GM21717 (cell line): ENCODE data around the gene CSMD2.

Experiments used
- ATAC-seq: cut with Tn5 transposase; IDR thresholded peaks from one replicate; pipeline ENCODE4 v1.9.1; 2021; ENCODE audit warnings: mild to moderate bottlenecking, moderate library complexity; ENCODE audit not compliant: unreplicated experiment

The CSMD2 gene

GRCh38 chr1:33703464-33703863 is 461.6 kb downstream of the CSMD2 start:
- ATAC-seq: no peak

- ATAC-seq: no peak
Observed at GRCh38 chr1:33698361-33699035, 466.5 kb downstream of the CSMD2 start.

- ATAC-seq: no peak
Observed at GRCh38 chr1:33697816-33698215, 467.2 kb downstream of the CSMD2 start.

- ATAC-seq: no peak
Observed at GRCh38 chr1:33696962-33697361, 468.1 kb downstream of the CSMD2 start.

GRCh38 chr1:33696311-33696710 is 468.7 kb downstream of the CSMD2 start:
- no peak for ATAC-seq

- ATAC-seq: no peak
Observed at GRCh38 chr1:33692206-33693188, 472.5 kb downstream of the CSMD2 start.

- ATAC-seq: no peak
Observed at GRCh38 chr1:33687000-33687399, 478.0 kb downstream of the CSMD2 start.

GRCh38 chr1:33686551-33686950 is 478.5 kb downstream of the CSMD2 start:
- ATAC-seq: no peak

GRCh38 chr1:33685256-33685655 is 479.8 kb downstream of the CSMD2 start:
- ATAC-seq: no peak

- no peak for ATAC-seq
Observed at GRCh38 chr1:33684396-33685179, 480.4 kb downstream of the CSMD2 start.

GRCh38 chr1:33683913-33684312 is 481.1 kb downstream of the CSMD2 start:
- no peak for ATAC-seq

GRCh38 chr1:33682371-33682770 is 482.7 kb downstream of the CSMD2 start:
- ATAC-seq: no peak

- no peak for ATAC-seq
Observed at GRCh38 chr1:33680281-33680840, 484.7 kb downstream of the CSMD2 start.

GRCh38 chr1:33670567-33670966 is 494.5 kb downstream of the CSMD2 start:
- no peak for ATAC-seq

- ATAC-seq: no peak
Observed at GRCh38 chr1:33668695-33669094, 496.3 kb downstream of the CSMD2 start.

- ATAC-seq: no peak
Observed at GRCh38 chr1:33667386-33668282, 497.4 kb downstream of the CSMD2 start.

- no peak for ATAC-seq
Observed at GRCh38 chr1:33666616-33667015, 498.4 kb downstream of the CSMD2 start.

- no peak for ATAC-seq
Observed at GRCh38 chr1:33661811-33662454, 503.1 kb downstream of the CSMD2 start.

GRCh38 chr1:33660956-33661355 is 504.1 kb downstream of the CSMD2 start:
- no peak for ATAC-seq
